Ectodermal cell (in vitro differentiated cells): Measurements from ENCODE around the gene BTNL3.
A peak's percentile ranks its signal among the peaks of the same experiment; 100 is the strongest.
"Not testable (repeated sequence)": the region's sequence is repeated elsewhere in the genome, so short reads cannot be mapped to it uniquely, and the experiment has no call there.

ENCODE experiments used
- H3K27ac ChIP-seq: 2 replicates; pipeline ENCODE4 v1.7.0; 2013; ENCODE audit warnings: mild to moderate bottlenecking, low read depth, low read length; ENCODE audit not compliant: insufficient read depth, poor library complexity, severe bottlenecking
- H3K27me3 ChIP-seq: 2 replicates; pipeline ENCODE4 v1.7.0; 2013; ENCODE audit warnings: mild to moderate bottlenecking, low read length; ENCODE audit not compliant: insufficient read depth, control insufficient read depth, poor library complexity, severe bottlenecking
- H3K36me3 ChIP-seq: one replicate; pipeline ENCODE4 v1.7.0; 2013; ENCODE audit warnings: low read length; ENCODE audit not compliant: control insufficient read depth, insufficient read depth
- H3K4me1 ChIP-seq: one replicate; pipeline ENCODE4 v1.7.0; 2013; ENCODE audit warnings: low read length; ENCODE audit not compliant: control insufficient read depth, insufficient read depth
- H3K4me3 ChIP-seq: 2 replicates; pipeline ENCODE4 v1.7.0; 2013; ENCODE audit warnings: low read depth, low read length, control low read depth; ENCODE audit not compliant: insufficient read depth
- H3K9me3 ChIP-seq: 2 replicates; pipeline ENCODE4 v1.7.0; 2013; ENCODE audit warnings: mild to moderate bottlenecking, low read length, moderate library complexity; ENCODE audit not compliant: control insufficient read depth
- WGBS, 2 experiments: methylation state at CpG; one replicate each; pipeline ENCODE4 v1.1.7; 2013; ENCODE audit warnings: missing lambda C conversion rate in 2 of 2; 5-methylcytosine and 5-hydroxymethylcytosine counted together

Gene BTNL3

GRCh38 chr5:181045316-181045715 is 56.7 kb downstream of the BTNL3 start:
- Histone ChIP-seq H3K4me3 (no peak overlapping the region), H3K27ac (no peak overlapping the region), H3K9me3 (peaks cover 2% of the 10 kb centered on the region), H3K36me3 (no peaks in the 10 kb centered on the region), H3K27me3 (peaks cover 37% of the 10 kb centered on the region), H3K4me1 (no peaks in the 10 kb centered on the region)
- 69 to 76% methylated on average over 10 of the region's 10 CpGs for WGBS, 2 experiments

- not testable (repeated sequence) for H3K36me3 ChIP-seq, H3K9me3 ChIP-seq, H3K4me3 ChIP-seq, H3K27ac ChIP-seq, H3K4me1 ChIP-seq
- 0% methylated on average over 1 of the region's 1 CpG for WGBS, 2 experiments
- H3K27me3 ChIP-seq = peaks cover 42% of the 10 kb centered on the region
Measured at GRCh38 chr5:181045857-181046256, 57.2 kb downstream of the BTNL3 start.

- Histone ChIP-seq H3K27ac (no peak overlapping the region), H3K27me3 (peaks cover 57% of the 10 kb centered on the region), H3K4me1 (no peaks in the 10 kb centered on the region), H3K36me3 (no peaks in the 10 kb centered on the region), H3K4me3 (no peak overlapping the region), H3K9me3 (peaks cover 2% of the 10 kb centered on the region)
- WGBS, 2 experiments = 66 to 71% methylated on average over 1 to 2 of the region's 2 CpGs
Measured at GRCh38 chr5:181047288-181047687, 58.6 kb downstream of the BTNL3 start.

GRCh38 chr5:181047921-181048320 is 59.3 kb downstream of the BTNL3 start:
- peaks cover 2% of the 10 kb centered on the region for H3K9me3 ChIP-seq
- H3K36me3 ChIP-seq = no peaks in the 10 kb centered on the region
- no peak overlapping the region for H3K4me3 ChIP-seq
- H3K27ac ChIP-seq = no peak overlapping the region
- H3K4me1 ChIP-seq = no peaks in the 10 kb centered on the region
- WGBS, 2 experiments = 87 to 89% methylated on average over 15 of the region's 15 CpGs
- H3K27me3 ChIP-seq = peaks cover 63% of the 10 kb centered on the region

- peaks cover 84% of the 10 kb centered on the region for H3K27me3 ChIP-seq
- 89% methylated on average over 5 of the region's 5 CpGs for WGBS, 2 experiments
Measured at GRCh38 chr5:181050016-181050415, 61.4 kb downstream of the BTNL3 start.

GRCh38 chr5:181051841-181052671 is 63.4 kb downstream of the BTNL3 start:
- peak overlapping the region; percentile 29 for H3K4me3 ChIP-seq
- H3K9me3 ChIP-seq = no peaks in the 10 kb centered on the region
- no peaks in the 10 kb centered on the region for H3K4me1 ChIP-seq
- H3K27me3 ChIP-seq = peaks cover 95% of the 10 kb centered on the region
- H3K36me3 ChIP-seq = no peaks in the 10 kb centered on the region
- WGBS, 2 experiments = 48% methylated on average over 26 of the region's 27 CpGs
- no peak overlapping the region for H3K27ac ChIP-seq

More at GRCh38 chr5:181050016-181050415, 61.4 kb downstream of the BTNL3 start:
- Histone ChIP-seq H3K4me1 (no peaks in the 10 kb centered on the region), H3K27ac (no peak overlapping the region), H3K36me3 (no peaks in the 10 kb centered on the region), H3K9me3 (peaks cover 2% of the 10 kb centered on the region), H3K4me3 (no peak overlapping the region)

GRCh38 chr5:181052672-181053487 is 64.2 kb downstream of the BTNL3 start:
- peaks cover 96% of the 10 kb centered on the region for H3K27me3 ChIP-seq
- no peaks in the 10 kb centered on the region for H3K9me3 ChIP-seq
- H3K36me3 ChIP-seq = no peaks in the 10 kb centered on the region
- H3K4me3 ChIP-seq = peak overlapping the region; percentile 43
- no peaks in the 10 kb centered on the region for H3K4me1 ChIP-seq
- no peak overlapping the region for H3K27ac ChIP-seq
- WGBS, 2 experiments = 18 to 19% methylated on average over 120 of the region's 120 CpGs

GRCh38 chr5:181053488-181054121 is 65.0 kb downstream of the BTNL3 start:
- no peaks in the 10 kb centered on the region for H3K9me3 ChIP-seq
- H3K27ac ChIP-seq = no peak overlapping the region
- 26% methylated on average over 45 of the region's 45 CpGs for WGBS, 2 experiments
- no peaks in the 10 kb centered on the region for H3K4me1 ChIP-seq
- H3K27me3 ChIP-seq = peaks cover 98% of the 10 kb centered on the region
- peak overlapping the region; percentile 43 for H3K4me3 ChIP-seq
- no peaks in the 10 kb centered on the region for H3K36me3 ChIP-seq

- 33 to 42% methylated on average over 6 to 7 of the region's 7 CpGs for WGBS, 2 experiments
Measured at GRCh38 chr5:181054138-181054537, 65.5 kb downstream of the BTNL3 start.

More at GRCh38 chr5:181054138-181054537, 65.5 kb downstream of the BTNL3 start:
- Histone ChIP-seq H3K4me1 (no peaks in the 10 kb centered on the region), H3K27me3 (peaks cover 100% of the 10 kb centered on the region), H3K4me3 (no peak overlapping the region), H3K9me3 (no peaks in the 10 kb centered on the region), H3K36me3 (no peaks in the 10 kb centered on the region), H3K27ac (no peak overlapping the region)
